HG03520 (cell line): ENCODE data around the gene ADGRA3.
"Not testable (repeated sequence)": the region's sequence is repeated elsewhere in the genome, so short reads cannot be mapped to it uniquely, and the experiment has no call there.

Experiments used
- ATAC-seq: cut with Tn5 transposase; IDR thresholded peaks from one replicate; pipeline ENCODE4 v1.9.1; 2021; ENCODE audit warnings: mild to moderate bottlenecking, moderate library complexity; ENCODE audit not compliant: unreplicated experiment

ADGRA3 gene

GRCh38 chr4:22482250-22483127, 33.4 kb downstream of the ADGRA3 start:
- no peak for ATAC-seq

DNA sequence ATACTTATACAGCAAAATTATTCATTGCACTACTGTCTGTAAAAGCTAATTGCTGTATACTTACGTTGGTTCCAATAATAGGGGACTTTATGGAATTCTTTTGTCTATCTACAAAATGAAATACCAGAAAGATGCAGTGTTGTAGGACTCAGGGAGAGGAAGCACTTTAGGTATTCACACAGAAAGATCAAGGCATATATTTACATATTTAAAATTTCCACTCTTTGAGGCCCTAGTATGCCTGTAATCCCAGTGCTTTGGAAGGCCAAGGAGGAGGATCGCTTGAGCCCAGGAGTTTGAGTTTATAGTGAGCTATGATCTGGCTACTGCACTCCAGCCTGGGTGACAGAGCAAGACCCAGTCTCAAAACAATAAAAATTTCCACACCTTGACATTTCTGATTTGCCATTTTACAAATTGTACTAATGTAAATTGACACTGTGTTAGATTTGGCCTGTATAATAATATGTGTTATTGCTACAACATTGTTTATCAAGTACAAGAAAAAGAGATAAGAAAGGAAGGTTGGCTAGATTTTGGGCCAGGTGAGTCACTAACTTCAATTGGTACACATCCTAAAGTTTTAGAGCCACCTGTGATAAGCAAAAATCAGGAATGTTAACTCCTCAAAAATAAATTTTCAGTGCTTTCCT, 35.1 kb downstream of the ADGRA3 start:
- no peak for ATAC-seq

- no peak for ATAC-seq
Observed at GRCh38 chr4:22478426-22478825, 37.4 kb downstream of the ADGRA3 start.

- ATAC-seq, result no peak
Observed at GRCh38 chr4:22477813-22478182, 38.1 kb downstream of the ADGRA3 start.

DNA sequence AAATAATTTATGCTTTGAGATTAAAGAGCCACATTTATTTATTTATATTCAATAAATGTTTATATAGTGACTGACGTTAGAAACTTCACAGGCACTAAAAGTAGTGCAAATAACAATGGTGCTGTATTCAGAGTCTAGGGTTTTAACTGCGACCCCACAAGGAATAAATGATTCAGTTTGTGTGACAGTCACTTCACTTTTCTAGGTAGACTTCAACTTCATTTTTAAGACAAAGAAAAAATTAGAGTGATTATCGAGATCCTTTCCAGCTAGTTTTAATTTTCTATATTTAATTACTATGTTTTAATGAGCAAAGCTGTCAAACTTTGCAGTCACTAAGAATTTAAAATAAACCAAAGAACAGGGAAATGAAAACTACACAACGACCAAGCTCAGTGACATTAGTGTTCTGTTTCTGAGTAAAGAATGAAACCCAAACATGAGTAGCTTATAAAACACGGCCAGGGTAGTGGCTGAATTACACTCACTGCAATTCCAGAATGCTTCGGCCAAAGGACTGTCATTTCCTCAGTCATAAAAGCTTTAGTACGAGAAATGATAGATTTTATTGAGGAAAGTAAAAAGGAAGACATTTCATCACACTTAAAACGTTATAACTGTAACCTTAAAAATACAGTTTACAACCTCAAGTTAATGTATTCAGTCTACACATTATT, 38.6 kb downstream of the ADGRA3 start:
- ATAC-seq, result no peak

GRCh38 chr4:22476011-22476410, 39.9 kb downstream of the ADGRA3 start:
- ATAC-seq, result no peak

GRCh38 chr4:22475311-22475646, 40.6 kb downstream of the ADGRA3 start:
- not testable (repeated sequence) for ATAC-seq

DNA sequence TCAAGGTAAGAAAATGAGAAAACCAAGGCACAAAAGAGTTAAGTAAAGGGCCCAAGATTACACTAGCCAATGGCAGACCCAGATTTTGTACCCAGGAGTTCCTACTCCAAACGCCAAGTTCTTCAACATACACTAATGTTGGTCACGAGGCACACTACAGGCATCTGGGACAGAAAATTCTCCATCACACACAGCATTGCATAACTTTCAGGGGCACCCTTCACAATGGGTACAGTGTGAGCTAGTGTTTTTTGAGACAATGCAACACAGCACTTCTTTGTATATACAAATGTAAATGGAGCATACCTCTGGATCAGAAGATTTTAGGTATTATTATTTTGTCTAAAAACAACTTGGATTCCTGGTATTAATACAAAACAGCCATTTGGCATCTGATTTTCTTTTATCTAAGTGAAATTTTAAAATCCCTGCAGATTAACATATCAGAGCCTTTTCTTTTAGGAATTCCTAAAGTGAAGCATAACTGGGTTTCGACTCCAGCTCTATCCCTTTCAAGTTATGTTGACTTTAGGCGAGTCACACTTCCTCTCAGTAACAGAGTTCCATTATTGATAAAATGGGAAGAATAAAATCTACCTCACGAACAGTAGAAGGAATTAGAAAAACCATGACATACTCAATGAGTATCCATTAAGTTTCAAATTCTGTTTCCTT, 41.1 kb downstream of the ADGRA3 start:
- ATAC-seq, result no peak

GRCh38 chr4:22473268-22473667, 42.6 kb downstream of the ADGRA3 start:
- ATAC-seq, result no peak

DNA sequence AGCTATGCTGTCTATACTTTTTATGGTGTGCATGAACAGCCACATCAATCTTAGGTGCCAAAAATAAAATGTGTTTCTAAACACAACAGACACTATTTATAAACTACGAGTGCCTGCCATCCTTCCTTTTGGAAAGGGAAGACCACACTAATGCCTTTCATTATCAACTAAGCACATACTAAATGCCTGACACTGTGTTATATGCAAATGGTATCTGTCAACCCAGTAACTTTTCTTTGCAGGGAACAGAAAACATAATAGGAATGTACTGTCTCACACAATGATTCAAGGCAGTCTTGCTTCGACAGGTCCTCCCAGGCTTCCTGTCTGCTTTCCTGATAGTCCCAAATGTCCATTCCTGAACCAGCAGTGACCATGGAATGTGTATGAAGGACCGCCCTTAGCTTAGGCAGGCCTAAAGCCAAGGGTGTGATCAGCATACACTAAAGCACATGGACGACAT, 43.8 kb downstream of the ADGRA3 start:
- no peak for ATAC-seq

DNA sequence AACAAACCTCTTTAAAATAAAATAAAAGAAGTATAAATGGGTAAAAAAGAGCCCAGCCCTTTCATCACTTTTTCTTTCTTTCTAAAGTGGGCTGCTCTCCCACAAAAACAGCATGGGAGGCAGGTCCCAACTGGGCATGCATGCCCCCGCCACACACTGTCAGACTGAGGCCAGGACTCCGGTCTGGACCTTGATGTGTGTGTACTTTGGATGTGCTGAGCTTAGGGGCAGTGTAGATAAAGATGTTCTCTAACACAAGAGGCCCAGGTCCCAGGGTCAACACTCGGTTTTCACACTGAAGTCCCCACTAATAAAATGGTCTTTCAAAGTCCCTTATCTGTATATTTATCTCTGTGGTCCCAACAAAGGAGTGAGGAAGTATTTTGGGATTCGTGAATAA, 44.4 kb downstream of the ADGRA3 start:
- no peak for ATAC-seq

DNA sequence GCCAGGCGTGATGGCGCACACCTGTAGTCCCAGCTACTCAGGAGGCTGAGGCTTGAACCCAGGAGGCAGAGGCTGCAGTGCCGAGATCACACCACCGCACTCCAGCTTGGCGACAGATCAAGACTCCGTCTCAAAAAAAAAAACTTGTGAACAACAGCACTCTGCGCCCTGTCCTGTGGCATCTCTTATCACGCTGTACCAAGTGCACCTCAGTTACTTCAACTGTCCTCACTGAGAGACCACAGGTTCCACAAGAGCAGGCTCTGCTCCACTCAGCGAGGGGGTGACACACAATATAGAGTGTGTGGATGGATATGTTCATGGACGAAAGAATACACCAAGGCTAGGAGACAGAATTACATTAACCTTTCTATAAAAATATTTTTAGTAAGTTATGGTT, 49.3 kb downstream of the ADGRA3 start:
- ATAC-seq, result no peak

DNA sequence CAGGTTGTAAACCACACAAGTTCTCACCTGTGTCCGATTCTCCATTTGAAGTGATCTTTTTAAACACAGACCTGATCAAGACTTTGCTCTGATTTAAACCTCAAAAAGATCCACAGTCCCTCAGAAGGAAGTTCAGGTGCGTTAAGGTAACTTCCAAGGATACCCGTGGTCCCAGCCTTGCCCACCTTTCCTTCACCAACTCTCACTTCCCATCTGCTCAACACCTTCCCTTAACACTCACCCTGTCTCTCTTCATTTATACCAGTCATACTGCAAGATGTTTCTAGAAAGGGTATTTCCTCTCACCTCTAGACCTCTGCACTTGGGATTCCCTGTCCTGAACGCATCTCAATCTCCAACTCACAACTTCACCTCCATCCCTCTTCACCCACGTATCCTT, 49.9 kb downstream of the ADGRA3 start:
- no peak for ATAC-seq

- no peak for ATAC-seq
Observed at GRCh38 chr4:22465349-22465748, 50.5 kb downstream of the ADGRA3 start.

DNA sequence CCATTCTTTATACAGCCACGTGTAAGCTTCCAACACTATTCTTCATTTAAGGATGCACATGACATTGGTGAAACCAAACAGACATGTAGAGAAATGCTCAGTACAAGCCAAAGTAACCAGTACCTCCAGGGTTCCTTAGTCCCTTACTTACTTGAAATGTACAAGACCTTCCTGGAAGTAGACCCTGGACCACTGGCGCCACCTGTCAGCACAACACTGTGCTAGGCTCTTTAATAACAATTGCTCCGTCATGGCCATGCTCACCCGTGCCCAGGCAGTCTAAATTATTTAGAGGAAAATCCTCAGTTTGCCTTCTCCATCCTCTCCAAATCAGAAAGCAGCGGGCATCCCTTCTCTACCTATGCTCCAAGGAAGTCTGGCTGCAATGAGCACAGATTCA, 52.7 kb downstream of the ADGRA3 start:
- ATAC-seq, result no peak

- no peak for ATAC-seq
Observed at GRCh38 chr4:22462688-22463087, 53.2 kb downstream of the ADGRA3 start.

GRCh38 chr4:22460266-22460665, 55.6 kb downstream of the ADGRA3 start:
- no peak for ATAC-seq

DNA sequence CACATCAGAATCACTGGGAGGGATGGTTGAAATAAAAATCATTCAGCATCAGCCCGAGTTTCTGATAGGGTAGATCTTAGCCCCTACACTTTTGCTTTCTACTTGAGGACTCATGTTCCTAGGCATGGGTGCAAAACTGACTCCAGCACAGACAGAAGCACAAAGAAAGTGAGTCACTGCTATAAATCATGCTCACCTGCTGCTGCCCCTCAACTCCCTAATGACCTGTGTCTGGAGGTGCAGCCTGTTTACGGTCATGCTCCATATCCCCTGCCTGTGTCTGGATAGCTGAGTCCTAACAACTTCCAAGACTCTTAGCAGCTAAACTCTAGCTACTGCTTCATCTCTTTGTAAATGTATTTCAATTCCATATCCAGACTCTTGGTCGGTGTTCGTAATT, 57.8 kb downstream of the ADGRA3 start:
- no peak for ATAC-seq

GRCh38 chr4:22457348-22457747, 58.5 kb downstream of the ADGRA3 start:
- no peak for ATAC-seq

DNA sequence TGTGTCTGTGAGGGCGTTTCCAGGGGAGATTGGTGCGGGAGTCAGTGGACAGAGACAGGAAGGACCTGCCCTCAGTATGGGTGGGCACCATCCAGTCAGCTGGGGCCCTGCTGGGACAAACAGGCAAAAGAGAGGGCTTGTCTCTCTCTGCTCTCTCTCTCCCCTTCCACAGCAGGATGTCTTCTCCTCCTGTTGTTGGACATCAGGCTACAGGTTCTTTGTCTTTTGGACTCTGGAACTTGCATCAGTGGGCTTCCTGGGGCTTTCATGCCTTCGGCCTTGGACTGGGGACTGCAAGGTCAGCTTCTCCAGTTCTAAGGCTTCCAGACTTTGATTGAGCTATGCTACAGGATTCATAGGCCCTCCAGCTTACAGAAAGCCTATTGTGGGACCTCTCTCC, 59.6 kb downstream of the ADGRA3 start:
- ATAC-seq, result no peak

GRCh38 chr4:22454955-22455354, 60.9 kb downstream of the ADGRA3 start:
- ATAC-seq, result no peak
